ENCODE measurements around the gene SS18.

SS18 gene

GRCh38 chr18:26014462-26014861, 76.0 kb downstream of the SS18 start:
- DNase-seq, result no peak
- no peaks in the 10 kb centered on the region for H3K27me3 ChIP-seq
- TF ChIP-seq CTCF (IDR thresholded peaks at IDR 0.05), result no peak
- H3K4me3 ChIP-seq, result no peak overlapping the region
- peaks cover 26 to 63% (median 48%) of the 10 kb centered on the region in 3 donors for H3K36me3 ChIP-seq
- H3K27ac ChIP-seq, result no peak overlapping the region
- intact Hi-C loops (cut with DNase I; ENCODE audit: low total_unique reads), result no loop called here
- H3K9me3 ChIP-seq, result no peaks in the 10 kb centered on the region
- no peaks in the 10 kb centered on the region for H3K4me1 ChIP-seq

DNA sequence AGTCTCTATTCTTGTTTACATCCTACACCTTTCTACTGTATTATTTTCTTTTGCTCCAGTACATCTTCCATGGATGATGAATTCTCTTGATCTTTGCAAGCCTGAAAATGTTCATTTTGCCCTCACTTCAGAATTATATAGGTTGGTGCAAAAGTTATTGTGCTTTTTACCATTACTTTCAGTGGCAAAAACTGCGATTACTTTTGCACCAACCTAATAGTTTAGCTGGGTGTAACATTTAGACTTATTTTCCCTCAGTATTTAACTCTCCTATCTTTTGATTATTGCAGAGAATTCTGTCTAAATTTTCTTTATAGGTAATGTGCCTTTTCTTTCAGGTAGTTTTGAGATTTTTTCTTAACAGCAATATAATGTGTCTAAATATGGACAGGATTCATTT, 81.8 kb downstream of the SS18 start:
- Histone ChIP-seq H3K9me3 (no peaks in the 10 kb centered on the region), H3K27ac (no peak overlapping the region), H3K4me3 (no peak overlapping the region), H3K36me3 (peaks cover 0 to 13% (median 8%) of the 10 kb centered on the region in 3 donors), H3K27me3 (no peaks in the 10 kb centered on the region), H3K4me1 (no peaks in the 10 kb centered on the region)
- no peak for DNase-seq
- intact Hi-C loops (cut with DNase I; ENCODE audit: low total_unique reads), result no loop called here
- TF ChIP-seq CTCF (IDR thresholded peaks at IDR 0.05), result no peak

DNA sequence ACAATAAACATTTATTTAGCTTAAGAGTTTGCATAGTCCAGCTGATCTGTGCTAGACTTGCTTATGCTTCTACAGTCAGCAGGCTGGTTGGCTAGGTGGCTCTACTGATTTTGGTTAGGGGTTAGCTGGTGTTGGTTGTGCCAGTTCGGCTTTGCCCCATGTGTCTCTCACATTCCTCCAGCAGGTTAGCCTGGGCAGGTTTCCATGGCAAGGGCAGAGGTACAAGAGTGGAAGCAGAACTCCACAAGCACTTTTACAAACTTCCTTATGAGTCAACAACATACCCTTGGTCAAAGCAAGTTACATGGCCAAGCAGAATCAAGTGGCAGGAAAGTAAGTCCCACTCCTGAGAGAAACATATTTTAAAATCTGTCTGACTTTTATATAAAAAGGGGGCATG, 82.3 kb downstream of the SS18 start:
- intact Hi-C loops (cut with DNase I; ENCODE audit: low total_unique reads), result no loop called here
- Histone ChIP-seq H3K4me3 (no peak overlapping the region), H3K4me1 (no peaks in the 10 kb centered on the region), H3K27ac (no peak overlapping the region), H3K36me3 (peaks cover 0 to 13% (median 8%) of the 10 kb centered on the region in 3 donors), H3K9me3 (no peaks in the 10 kb centered on the region), H3K27me3 (no peaks in the 10 kb centered on the region)
- no peak for DNase-seq
- TF ChIP-seq CTCF (IDR thresholded peaks at IDR 0.05), result no peak

DNA sequence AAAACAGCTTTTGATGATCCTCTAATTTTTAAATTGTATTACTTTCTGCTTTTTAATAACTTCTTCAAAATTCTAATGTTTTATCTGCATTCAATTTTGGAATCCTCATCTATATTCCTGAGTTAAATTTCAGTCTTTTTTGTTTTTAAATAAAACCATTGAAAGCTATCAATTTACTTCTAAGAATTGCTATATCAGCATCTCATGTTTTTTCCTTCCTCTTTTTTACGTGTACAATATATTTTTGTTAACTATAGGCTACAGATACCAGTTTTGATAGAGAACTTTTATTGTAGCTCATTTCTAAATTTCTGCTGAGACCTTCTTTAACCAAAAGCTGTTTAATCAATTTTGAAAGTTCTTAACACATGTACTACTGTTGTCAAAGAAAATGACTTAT, 84.5 kb downstream of the SS18 start:
- Histone ChIP-seq H3K36me3 (peaks cover 0 to 2% (median 0%) of the 10 kb centered on the region in 3 donors), H3K9me3 (no peaks in the 10 kb centered on the region), H3K4me1 (no peaks in the 10 kb centered on the region), H3K27me3 (no peaks in the 10 kb centered on the region), H3K27ac (no peak overlapping the region), H3K4me3 (no peak overlapping the region)
- no peak for DNase-seq
- TF ChIP-seq CTCF (IDR thresholded peaks at IDR 0.05), result no peak
- intact Hi-C loops (cut with DNase I; ENCODE audit: low total_unique reads), result no loop called here

- no peaks in the 10 kb centered on the region for H3K4me1 ChIP-seq
- no peaks in the 10 kb centered on the region for H3K27me3 ChIP-seq
- H3K27ac ChIP-seq, result no peak overlapping the region
- no peak for TF ChIP-seq CTCF (IDR thresholded peaks at IDR 0.05)
- no peaks in the 10 kb centered on the region for H3K36me3 ChIP-seq
- intact Hi-C loops (cut with DNase I; ENCODE audit: low total_unique reads), result no loop called here
- DNase-seq, result no peak
- no peaks in the 10 kb centered on the region for H3K9me3 ChIP-seq
- H3K4me3 ChIP-seq, result no peak overlapping the region
Measured at GRCh38 chr18:26004832-26005231, 85.6 kb downstream of the SS18 start.

DNA sequence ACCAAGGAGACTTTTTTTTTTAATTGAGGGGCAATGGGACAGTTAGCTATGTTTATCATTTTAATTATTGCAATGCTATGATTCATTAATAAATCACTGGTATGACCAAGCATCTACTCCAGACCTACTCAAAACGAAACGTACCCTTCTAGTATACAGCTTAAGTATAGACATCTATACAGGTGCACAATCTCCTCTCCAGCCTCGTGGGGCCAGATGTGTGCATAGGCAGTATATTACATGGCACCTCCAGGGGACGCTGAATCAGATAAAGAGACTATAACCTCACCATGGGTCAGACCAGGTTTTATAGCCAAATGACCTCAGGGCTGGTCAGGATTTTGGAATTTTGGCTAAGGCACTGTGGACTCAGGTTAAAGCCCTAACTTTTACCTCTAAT, 86.6 kb downstream of the SS18 start:
- H3K9me3 ChIP-seq, result no peaks in the 10 kb centered on the region
- no peaks in the 10 kb centered on the region for H3K36me3 ChIP-seq
- H3K27me3 ChIP-seq, result no peaks in the 10 kb centered on the region
- TF ChIP-seq CTCF (IDR thresholded peaks at IDR 0.05), result no peak
- no peak for DNase-seq
- H3K27ac ChIP-seq, result no peak overlapping the region
- no peak overlapping the region for H3K4me3 ChIP-seq
- no peaks in the 10 kb centered on the region for H3K4me1 ChIP-seq
- intact Hi-C loops (cut with DNase I; ENCODE audit: low total_unique reads), result no loop called here

Data from tibial artery (tissue), 4 donors.